Testis (tissue), 3 donors: ENCODE results near the gene IRX2. TPM values are rescaled to one million over a fixed set of nuclear protein-coding genes. Genes with fewer than 3 reads are reported as not detected.

Source experiments
- DNase-seq: peaks from one replicate; pipeline ENCODE4 v3.0.0-alpha.2; 2019
- H3K27ac ChIP-seq, 2 donors: fragments of 200-600 bp; sonication (generic); one replicate each; pipeline ENCODE4 v1.5.1; 2019
- H3K27me3 ChIP-seq: fragments of 200-600 bp; sonication (generic); one replicate; pipeline ENCODE4 v1.5.1; 2019
- H3K36me3 ChIP-seq: fragments of 200-600 bp; sonication (generic); one replicate; pipeline ENCODE4 v1.5.1; 2017; ENCODE audit warnings: low read depth; ENCODE audit errors: missing control alignments
- H3K4me1 ChIP-seq: fragments of 200-600 bp; sonication (generic); one replicate; pipeline ENCODE4 v1.5.1; 2019
- H3K4me3 ChIP-seq, 2 donors: fragments of 200-600 bp; sonication (generic); one replicate each; pipeline ENCODE4 v1.5.1; 2017 to 2019
- H3K9me3 ChIP-seq: fragments of 200-600 bp; sonication (generic); one replicate; pipeline ENCODE4 v1.5.1; 2017
- POLR2A ChIP-seq: fragments of 450-650 bp; IDR thresholded peaks from one replicate; pipeline ENCODE4 v1.6.1; 2017; ENCODE audit warnings: antibody characterized with exemption, mild to moderate bottlenecking, moderate library complexity
- WGBS, 2 donors: methylation state at CpG; one replicate each; pipeline ENCODE4 v1.1.5; 2018; 5-methylcytosine and 5-hydroxymethylcytosine counted together
- intact Hi-C: fragments of 100-400 bp; cut with DNase I; formaldehyde crosslinking; loops from one replicate; pipeline ENCODE4 v1.15.1; 2023; ENCODE audit warnings: low total_unique reads
- polyA plus RNA-seq: library from polyadenylated mRNA; stranded (reverse); fragments of 350-450 nt; fragmentation: Illumina TruSeq; extraction: RNeasy Lipid Tissue Mini Kit (QIAGEN cat#74804); gene quantifications from one replicate; pipeline ENCODE4 v1.2.3, GENCODE V29; 2014; ENCODE audit warnings: low read depth, low replicate concordance; ENCODE audit not compliant: insufficient read depth
- total RNA-seq, 2 donors: library from RNA; depleted of rRNA; stranded (reverse); fragments of >200 nt; gene quantifications; one replicate each; pipeline ENCODE4 v1.2.3, GENCODE V29; 2016
- TF ChIP-seq, protein P1 (sequence below), 3 experiments: fragments of 450-650 bp in 2 of 3; fragments of 200-600 bp in 1 of 3; sonication (generic) in 1 of 3; IDR thresholded peaks; one replicate each; pipeline ENCODE4 v1.5.1; 2016 to 2019; ENCODE audit warnings: antibody characterized with exemption in 3 of 3, mild to moderate bottlenecking in 2 of 3, moderate library complexity in 1 of 3

IRX2 gene
- total and polyA plus RNA-seq, 3 donors from 2014 or later, result 2.8 to 15.1 (median 9.1) TPM

DNA sequence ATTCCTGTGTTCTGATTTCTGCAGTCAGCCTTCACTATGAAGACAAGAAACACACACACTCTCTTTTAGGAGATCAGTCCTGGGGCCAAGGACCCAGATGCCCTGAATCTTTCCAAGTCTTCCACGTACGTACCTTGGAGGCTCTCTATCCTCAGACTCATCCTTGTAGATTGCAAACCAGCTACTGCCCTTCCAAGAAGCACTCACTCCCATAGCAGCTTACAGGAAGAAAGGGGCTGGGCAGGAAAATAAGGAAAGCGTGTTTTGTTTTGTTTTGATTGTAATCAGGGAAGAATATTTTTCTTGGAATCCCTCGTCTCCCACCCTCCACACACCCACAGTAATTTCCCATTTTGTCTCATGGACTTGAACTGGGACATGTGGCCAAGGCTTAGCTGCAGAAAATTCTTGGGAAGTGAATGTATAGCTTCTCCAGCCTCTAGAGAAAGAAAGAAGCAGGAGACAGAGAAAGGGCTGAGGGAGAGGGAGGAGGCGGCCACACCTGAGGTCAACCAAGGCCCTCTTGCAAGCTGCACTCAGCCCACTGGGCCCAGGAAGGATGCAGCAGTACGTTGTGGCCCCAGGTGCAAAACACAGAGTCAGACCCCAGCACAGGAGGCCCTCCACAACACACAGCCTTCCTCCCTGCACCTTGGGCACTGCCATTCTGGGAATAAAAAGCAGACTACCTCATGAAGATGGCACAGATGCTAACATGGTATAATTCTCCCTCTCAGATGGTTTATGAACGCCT, 29.9 kb downstream of the IRX2 start:
- no peak overlapping the region for H3K27ac ChIP-seq
- no peak for DNase-seq

GRCh38 chr5:2719332-2719731, 32.1 kb downstream of the IRX2 start:
- Histone ChIP-seq H3K9me3 (no peaks in the 10 kb centered on the region), H3K27ac (no peak overlapping the region), H3K36me3 (no peaks in the 10 kb centered on the region), H3K4me3 (no peak overlapping the region), H3K27me3 (no peaks in the 10 kb centered on the region), H3K4me1 (no peaks in the 10 kb centered on the region)
- WGBS, 2 donors, result 85 to 89% methylated on average over 6 of the region's 6 CpGs
- intact Hi-C loops, result no loop called here
- no peak for DNase-seq
- TF ChIP-seq POLR2A, result no peak
- TF ChIP-seq, protein P1, sequence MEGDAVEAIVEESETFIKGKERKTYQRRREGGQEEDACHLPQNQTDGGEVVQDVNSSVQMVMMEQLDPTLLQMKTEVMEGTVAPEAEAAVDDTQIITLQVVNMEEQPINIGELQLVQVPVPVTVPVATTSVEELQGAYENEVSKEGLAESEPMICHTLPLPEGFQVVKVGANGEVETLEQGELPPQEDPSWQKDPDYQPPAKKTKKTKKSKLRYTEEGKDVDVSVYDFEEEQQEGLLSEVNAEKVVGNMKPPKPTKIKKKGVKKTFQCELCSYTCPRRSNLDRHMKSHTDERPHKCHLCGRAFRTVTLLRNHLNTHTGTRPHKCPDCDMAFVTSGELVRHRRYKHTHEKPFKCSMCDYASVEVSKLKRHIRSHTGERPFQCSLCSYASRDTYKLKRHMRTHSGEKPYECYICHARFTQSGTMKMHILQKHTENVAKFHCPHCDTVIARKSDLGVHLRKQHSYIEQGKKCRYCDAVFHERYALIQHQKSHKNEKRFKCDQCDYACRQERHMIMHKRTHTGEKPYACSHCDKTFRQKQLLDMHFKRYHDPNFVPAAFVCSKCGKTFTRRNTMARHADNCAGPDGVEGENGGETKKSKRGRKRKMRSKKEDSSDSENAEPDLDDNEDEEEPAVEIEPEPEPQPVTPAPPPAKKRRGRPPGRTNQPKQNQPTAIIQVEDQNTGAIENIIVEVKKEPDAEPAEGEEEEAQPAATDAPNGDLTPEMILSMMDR (IDR thresholded peaks at IDR 0.05), result no peak

More for the DNA sequence above, 29.9 kb downstream of the IRX2 start:
- intact Hi-C loops, result no loop called here
- 71 to 75% methylated on average over 7 of the region's 7 CpGs for WGBS, 2 donors
- Histone ChIP-seq H3K27me3 (no peaks in the 10 kb centered on the region), H3K36me3 (no peaks in the 10 kb centered on the region), H3K9me3 (no peaks in the 10 kb centered on the region), H3K4me3 (no peak overlapping the region), H3K4me1 (no peaks in the 10 kb centered on the region)
- TF ChIP-seq, protein P1 (IDR thresholded peaks at IDR 0.05), result no peak
- no peak for TF ChIP-seq POLR2A

- DNase-seq, result no peak
- 83 to 86% methylated on average over 6 of the region's 6 CpGs for WGBS, 2 donors
- no peaks in the 10 kb centered on the region for H3K36me3 ChIP-seq
- no peaks in the 10 kb centered on the region for H3K27me3 ChIP-seq
- H3K9me3 ChIP-seq, result no peaks in the 10 kb centered on the region
- no peak overlapping the region for H3K27ac ChIP-seq
- intact Hi-C loops, result no loop called here
- H3K4me1 ChIP-seq, result no peaks in the 10 kb centered on the region
- TF ChIP-seq POLR2A, result no peak
- TF ChIP-seq, protein P1 (IDR thresholded peaks at IDR 0.05), result no peak
- H3K4me3 ChIP-seq, result no peak overlapping the region
These were observed 33.4 kb downstream of the IRX2 start for GRCh38 chr5:2718115-2718514.

GRCh38 chr5:2715856-2716255, 35.6 kb downstream of the IRX2 start:
- TF ChIP-seq, protein P1 (IDR thresholded peaks at IDR 0.05), result no peak
- TF ChIP-seq POLR2A, result no peak
- no peaks in the 10 kb centered on the region for H3K27me3 ChIP-seq
- DNase-seq, result no peak
- no peak overlapping the region for H3K4me3 ChIP-seq
- 49 to 59% methylated on average over 4 to 6 of the region's 6 CpGs for WGBS, 2 donors
- intact Hi-C loops, result no loop called here
- H3K36me3 ChIP-seq, result no peaks in the 10 kb centered on the region
- H3K4me1 ChIP-seq, result no peaks in the 10 kb centered on the region
- H3K9me3 ChIP-seq, result no peaks in the 10 kb centered on the region
- H3K27ac ChIP-seq, result no peak overlapping the region

GRCh38 chr5:2714805-2715204, 36.7 kb downstream of the IRX2 start:
- 82 to 92% methylated on average over 2 to 6 of the region's 6 CpGs for WGBS, 2 donors
- intact Hi-C loops, result no loop called here
- TF ChIP-seq POLR2A, result no peak
- TF ChIP-seq, protein P1 (IDR thresholded peaks at IDR 0.05), result no peak

More at GRCh38 chr5:2714805-2715204, 36.7 kb downstream of the IRX2 start:
- Histone ChIP-seq H3K4me1 (no peaks in the 10 kb centered on the region), H3K36me3 (no peaks in the 10 kb centered on the region), H3K27me3 (no peaks in the 10 kb centered on the region), H3K27ac (no peak overlapping the region), H3K4me3 (no peak overlapping the region), H3K9me3 (no peaks in the 10 kb centered on the region)
- no peak for DNase-seq
